Stimulated activated CD8-positive, alpha-beta memory T cell treated with anti-CD3 and anti-CD28 coated beads, Interleukin-4, amount 100 ng/mL, for 4 hours (primary cell): ENCODE results near the gene RAB39B.

Experiments
- DNase-seq, 2 donors: peaks; one replicate each; pipeline ENCODE4 v3.0.0-alpha.2; 2020; ENCODE audit warnings: low read depth in 2 of 2, low spot score in 1 of 2

The RAB39B gene

DNA sequence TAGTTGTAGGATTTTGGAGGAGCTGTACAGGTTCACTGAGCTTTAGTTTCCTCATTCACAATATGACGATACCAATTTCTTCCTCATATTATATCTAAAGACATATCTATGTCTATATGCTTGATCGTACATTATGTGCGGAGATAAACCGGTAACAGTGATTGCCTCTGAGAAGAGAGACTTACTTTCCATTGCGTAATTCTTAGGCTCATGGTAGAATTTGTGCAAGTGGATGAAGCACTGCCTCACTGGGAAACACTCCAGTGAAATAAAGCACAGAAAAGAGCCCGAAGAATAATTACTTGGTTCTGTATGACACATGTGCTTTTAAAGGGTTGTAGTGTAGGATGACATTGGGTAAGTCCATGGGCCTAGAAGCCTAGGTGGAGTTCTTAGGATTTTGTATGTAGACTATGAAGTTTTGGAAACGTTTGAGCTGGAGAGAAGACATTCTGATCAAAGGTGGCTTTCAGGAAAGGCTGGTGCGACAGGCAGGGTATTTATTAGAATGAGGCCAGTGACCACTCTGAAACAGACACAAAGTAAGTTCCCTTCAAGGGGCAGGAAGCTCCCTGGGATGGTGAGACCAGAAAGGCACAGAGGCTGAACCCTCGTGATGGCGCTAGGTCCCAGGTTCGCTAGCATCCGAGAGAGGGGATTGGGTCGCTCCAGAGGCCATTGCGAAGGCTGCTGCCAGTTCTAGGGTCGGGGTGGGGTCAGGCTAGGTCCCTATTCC, 48.7 kb downstream of the RAB39B start:
- DNase-seq, result no peak

DNA sequence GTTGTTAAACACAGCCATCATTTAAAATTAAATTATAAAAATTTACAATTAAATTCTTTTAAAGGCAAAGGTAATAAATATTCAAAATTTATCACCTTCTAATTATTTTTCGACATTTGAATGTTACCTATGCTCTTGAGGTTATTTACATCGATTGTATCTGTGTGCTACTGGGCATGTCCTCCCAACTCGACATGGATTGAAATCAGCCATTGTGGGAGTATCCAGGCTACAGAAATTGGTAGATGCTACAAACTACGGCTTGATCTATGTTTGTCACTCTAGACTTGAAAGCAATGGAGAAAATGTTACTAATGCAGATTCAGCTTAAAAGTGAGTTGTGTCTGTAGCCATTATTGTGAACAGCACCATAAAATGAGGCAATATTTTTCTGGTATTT, 50.6 kb downstream of the RAB39B start:
- no peak for DNase-seq

DNA sequence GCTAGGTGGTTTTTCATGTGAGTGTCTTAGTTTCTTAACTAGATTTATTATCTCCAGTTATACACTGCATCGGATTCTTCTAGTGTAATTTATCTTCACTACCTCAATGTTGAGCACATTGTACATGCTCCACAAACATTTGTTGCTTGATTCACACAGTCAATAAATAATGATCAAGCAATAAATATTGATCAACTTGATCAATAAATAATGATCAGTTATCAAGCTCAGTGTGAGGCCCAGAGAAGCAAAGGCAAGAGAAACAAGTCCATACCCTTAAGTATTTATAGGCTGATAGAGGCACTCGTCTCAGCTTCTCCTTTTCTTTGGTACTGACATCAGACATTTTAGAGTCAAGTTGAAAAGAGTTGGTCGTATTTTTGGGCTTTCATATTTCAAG, 53.1 kb downstream of the RAB39B start:
- no peak for DNase-seq
